Measurements from ENCODE around the gene P2RX4. TPM values are rescaled to one million over a fixed set of nuclear protein-coding genes. Genes with fewer than 3 reads are reported as not detected.

The P2RX4 gene
- total and polyA plus RNA-seq, 2 of the 4 experiments (the other 2 are of a cell fraction), result 9.5 to 12.6 TPM

DNA sequence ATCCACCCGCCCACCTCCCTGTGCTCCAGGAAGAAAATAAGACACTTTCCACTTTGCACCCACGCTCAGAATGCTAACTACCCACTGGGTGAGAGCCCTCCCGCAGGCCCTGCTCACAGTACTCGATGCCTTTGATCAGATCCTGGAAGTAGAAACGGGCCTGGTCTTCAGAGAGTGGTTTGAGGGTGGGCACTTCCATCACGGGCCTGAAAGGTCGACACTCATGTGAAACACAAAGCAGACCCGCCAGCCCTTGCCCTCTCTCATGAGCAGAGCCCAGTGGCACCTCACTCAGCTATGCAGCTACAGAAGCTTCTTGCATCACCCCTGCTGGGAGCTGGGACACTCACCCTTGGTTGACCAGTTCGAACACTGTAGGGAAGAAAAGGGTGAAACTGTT lies 45.5 kb downstream of the P2RX4 start:
- POLR2A ChIA-PET (ENCODE audit: unreplicated experiment), result no interaction called here
- no TSS peak for BruUV-seq (replicated peaks)
- no peak for ATAC-seq (ENCODE audit: low read depth)

More for the DNA sequence above, 45.5 kb downstream of the P2RX4 start:
- intact Hi-C loops (cut with micrococcal nuclease) (no loop called here), dilution Hi-C loops (cut with HindIII; ENCODE audit: low sequenced_read_pairs, unreplicated experiment) (no loop called here), in situ Hi-C loops (cut with MboI; ENCODE audit: low sequenced_read_pairs) (no loop called here)
- Histone ChIP-seq H2BK20ac (ENCODE audit: low read depth, low read length) (no peak overlapping the region), H3K9me1 (ENCODE audit: insufficient read depth, low read length) (peaks cover 11% of the 10 kb centered on the region; the same call in 1 of the 2 replicates), H4K91ac (ENCODE audit: insufficient read depth, low read depth, low read length) (no peak overlapping the region), H2AK5ac (ENCODE audit: low read depth, low read length) (no peak overlapping the region), H3K27me3 (ENCODE audit: control insufficient read depth, insufficient read depth, low read length) (no peaks in the 10 kb centered on the region), H3K14ac (replicated peaks; ENCODE audit: low read depth, low read length) (no peak overlapping the region), H3K4me1 (ENCODE audit: control insufficient read depth, insufficient read depth, low read length) (no peaks in the 10 kb centered on the region), H3K56ac (ENCODE audit: extremely low read depth, insufficient read depth, low read length) (no peak overlapping the region), H3K4me2 (ENCODE audit: low read depth, low read length) (no peak overlapping the region), H2BK5ac (ENCODE audit: low read depth, low read length, poor library complexity, severe bottlenecking) (no peak overlapping the region), H4K5ac (ENCODE audit: low read depth, low read length) (no peak overlapping the region), H2AFZ (replicated peaks; ENCODE audit: low read length, poor library complexity) (no peak overlapping the region), H3K9me3 (ENCODE audit: control insufficient read depth, insufficient read depth, low read length) (no peaks in the 10 kb centered on the region), H4K20me1 (ENCODE audit: insufficient read depth, low read length) (no peaks in the 10 kb centered on the region), H3K4me3 (ENCODE audit: insufficient read depth, low read depth, low read length) (no peak overlapping the region), H3K18ac (ENCODE audit: low read depth, low read length) (no peak overlapping the region), H3K23ac (ENCODE audit: low read depth, low read length) (no peak overlapping the region), H3K27ac (ENCODE audit: insufficient read depth, low read length) (no peak overlapping the region), H3K36me3 (ENCODE audit: control insufficient read depth, insufficient read depth, low read length) (peaks cover 42% of the 10 kb centered on the region), H2AK9ac (replicated peaks; ENCODE audit: low read depth, low read length, poor library complexity) (no peak overlapping the region), H4K8ac (ENCODE audit: low read depth in 2 of 2, low read length in 2 of 2) (no peak overlapping the region), H3K9ac (ENCODE audit: low read depth, low read length) (no peak overlapping the region), H3K79me1 (ENCODE audit: low read depth in 1 of 2, low read length in 2 of 2) (no peaks in the 10 kb centered on the region), H2BK15ac (ENCODE audit: low read depth, low read length) (no peak overlapping the region), H2BK120ac (ENCODE audit: low read depth, low read length) (no peak overlapping the region), H3K4ac (ENCODE audit: low read depth, low read length) (no peak overlapping the region)
- CTCF ChIA-PET, result no interaction called here
- DNase-seq, result no peak
- TF ChIP-seq NFE2L2 (IDR thresholded peaks at IDR 0.05; ENCODE audit: low read depth, low read length) (no peak), MAZ (IDR thresholded peaks at IDR 0.05; ENCODE audit: borderline replicate concordance, low read depth, low read length) (no peak)
- TF ChIP-seq, protein P1, sequence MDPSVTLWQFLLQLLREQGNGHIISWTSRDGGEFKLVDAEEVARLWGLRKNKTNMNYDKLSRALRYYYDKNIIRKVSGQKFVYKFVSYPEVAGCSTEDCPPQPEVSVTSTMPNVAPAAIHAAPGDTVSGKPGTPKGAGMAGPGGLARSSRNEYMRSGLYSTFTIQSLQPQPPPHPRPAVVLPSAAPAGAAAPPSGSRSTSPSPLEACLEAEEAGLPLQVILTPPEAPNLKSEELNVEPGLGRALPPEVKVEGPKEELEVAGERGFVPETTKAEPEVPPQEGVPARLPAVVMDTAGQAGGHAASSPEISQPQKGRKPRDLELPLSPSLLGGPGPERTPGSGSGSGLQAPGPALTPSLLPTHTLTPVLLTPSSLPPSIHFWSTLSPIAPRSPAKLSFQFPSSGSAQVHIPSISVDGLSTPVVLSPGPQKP (IDR thresholded peaks at IDR 0.05; ENCODE audit: borderline replicate concordance, low read depth, low read length), result no peak
- TF ChIP-seq, protein P2, sequence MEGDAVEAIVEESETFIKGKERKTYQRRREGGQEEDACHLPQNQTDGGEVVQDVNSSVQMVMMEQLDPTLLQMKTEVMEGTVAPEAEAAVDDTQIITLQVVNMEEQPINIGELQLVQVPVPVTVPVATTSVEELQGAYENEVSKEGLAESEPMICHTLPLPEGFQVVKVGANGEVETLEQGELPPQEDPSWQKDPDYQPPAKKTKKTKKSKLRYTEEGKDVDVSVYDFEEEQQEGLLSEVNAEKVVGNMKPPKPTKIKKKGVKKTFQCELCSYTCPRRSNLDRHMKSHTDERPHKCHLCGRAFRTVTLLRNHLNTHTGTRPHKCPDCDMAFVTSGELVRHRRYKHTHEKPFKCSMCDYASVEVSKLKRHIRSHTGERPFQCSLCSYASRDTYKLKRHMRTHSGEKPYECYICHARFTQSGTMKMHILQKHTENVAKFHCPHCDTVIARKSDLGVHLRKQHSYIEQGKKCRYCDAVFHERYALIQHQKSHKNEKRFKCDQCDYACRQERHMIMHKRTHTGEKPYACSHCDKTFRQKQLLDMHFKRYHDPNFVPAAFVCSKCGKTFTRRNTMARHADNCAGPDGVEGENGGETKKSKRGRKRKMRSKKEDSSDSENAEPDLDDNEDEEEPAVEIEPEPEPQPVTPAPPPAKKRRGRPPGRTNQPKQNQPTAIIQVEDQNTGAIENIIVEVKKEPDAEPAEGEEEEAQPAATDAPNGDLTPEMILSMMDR (conservative IDR thresholded peaks at IDR 0.05; ENCODE audit: low read depth, low read length), result no peak
- WGBS, 2 experiments (ENCODE audit: extremely low coverage in 2 of 2, insufficient read length in 1 of 2), result no CpG with 5 or more reads among the region's 9 CpGs
